Activated naive CD4-positive, alpha-beta T cell (primary cell): ENCODE measurements around the gene SV2B.

ENCODE experiments used
- DNase-seq, 4 experiments: peaks; one replicate each; lab custom pipeline; 2025; lab: John Stamatoyannopoulos, UW

The SV2B gene

DNA sequence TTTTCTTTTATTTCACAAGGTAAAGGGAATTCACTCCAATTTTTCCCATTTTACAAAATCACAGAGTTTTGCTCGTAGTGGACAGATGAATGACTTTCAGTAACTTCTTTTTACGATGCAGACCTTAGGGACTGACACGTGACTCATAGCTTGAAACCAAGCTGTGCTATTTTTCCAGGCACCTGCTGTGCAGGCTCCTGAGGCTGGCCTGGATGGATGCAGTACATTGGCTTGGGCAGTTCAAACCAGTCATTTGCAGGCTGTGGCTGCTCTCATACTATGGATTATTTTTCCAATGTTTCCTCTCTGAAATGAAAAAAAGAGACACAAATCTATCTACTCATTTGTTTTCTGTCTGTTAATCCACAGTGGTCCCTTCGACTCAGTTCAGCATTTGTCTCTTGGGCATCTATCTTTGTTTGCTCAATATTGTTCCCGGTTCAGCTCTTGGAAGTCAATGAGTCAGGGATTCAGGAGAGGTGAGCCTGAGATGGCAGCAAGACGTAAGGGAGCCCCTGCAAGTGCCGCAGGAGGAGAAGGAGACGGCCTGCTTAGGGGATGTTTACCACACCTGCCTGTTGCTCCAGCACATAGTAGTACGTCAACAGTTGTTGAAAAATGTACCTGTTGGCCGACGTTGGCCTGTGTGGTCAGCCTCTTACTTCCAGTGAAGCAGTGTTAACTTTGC, 92.8 kb downstream of the SV2B start:
- DNase-seq: no peak

DNA sequence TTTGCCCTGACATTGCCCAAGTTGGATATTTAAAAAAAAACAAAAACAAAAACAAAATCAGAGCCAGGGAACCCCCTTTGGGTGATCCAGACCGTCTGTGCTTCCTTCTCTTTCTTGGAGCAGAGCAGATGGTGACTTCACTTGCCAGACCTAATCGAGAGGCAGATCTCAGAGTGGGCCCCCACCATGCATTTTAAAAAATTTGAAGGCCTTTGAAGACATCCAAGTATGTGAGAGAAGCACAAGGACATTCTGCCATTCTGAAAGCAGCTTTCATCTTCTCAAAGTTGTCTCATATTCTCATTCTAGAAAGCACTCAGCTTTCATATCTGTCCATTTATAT, 93.3 kb downstream of the SV2B start:
- DNase-seq: no peak

- no peak for DNase-seq
Observed at GRCh38 chr15:91196127-91196526, 96.1 kb downstream of the SV2B start.

DNA sequence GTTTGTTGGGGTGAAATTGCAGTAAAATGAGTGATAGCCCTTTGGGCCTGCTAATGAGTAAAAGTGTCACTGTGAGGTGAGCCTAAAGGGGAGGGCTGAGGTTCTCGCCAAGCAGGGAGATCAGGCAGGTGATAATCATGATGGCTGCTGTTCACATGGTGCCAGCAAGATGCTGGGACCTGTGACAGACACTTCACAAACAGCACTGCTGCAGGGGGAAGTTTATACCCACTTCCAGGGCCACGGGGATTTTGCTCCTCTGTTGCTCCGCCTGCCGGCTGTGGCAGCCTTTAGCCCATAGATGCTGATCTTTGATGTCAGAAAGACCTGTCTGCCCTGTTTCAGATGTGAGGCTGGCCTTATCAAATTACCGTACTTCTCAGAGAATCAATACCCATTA, 96.7 kb downstream of the SV2B start:
- no peak for DNase-seq

DNA sequence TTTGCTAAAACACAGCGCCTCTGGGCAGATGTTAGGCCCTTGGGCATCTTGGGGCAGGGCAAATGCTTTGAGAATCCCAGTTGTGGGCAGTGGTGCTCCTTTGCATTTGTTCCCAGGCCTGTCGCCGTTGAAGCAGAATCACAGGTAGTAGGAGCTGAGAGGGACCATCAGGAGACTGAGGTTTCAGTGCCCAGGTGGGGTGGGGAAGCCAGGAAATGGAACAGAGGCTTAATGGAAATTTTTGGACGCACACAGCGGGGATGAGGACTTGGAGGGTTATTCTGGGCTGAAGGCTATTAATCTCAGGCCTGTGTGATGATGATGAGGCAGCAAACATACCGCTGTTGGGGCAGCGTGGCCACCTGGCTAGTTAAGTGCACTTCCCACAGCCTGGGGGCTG, 99.5 kb downstream of the SV2B start:
- DNase-seq: no peak

DNA sequence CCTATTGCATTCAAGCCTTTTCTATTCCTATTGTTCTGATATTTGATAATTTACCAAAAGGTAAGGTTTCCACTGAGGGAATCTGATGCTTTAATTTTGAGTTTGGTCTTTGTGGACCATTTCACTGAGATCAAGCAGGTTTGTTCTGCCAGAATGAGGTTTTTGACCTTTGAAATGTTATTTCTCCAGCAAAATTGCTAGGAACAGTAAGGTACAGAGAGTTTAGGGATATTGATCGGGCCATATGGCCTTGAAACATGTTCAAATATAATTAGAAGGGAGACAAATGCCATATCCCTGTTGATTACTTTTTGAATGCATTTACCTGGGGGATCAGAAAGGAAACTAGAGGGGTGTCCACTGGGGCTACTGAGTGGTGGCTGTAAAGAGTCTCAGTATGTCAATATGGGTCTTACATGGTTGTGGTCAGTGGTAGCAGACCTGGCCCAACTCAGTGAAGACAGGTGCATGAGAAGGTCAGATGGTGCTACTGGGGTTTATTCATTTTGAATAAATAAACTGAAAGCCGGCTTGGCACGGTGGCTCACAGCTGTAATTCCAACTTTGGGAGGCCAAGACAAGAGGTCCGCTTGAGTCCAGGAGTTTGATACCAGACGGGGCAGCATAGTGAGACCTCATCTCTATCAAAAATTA, 100.2 kb downstream of the SV2B start:
- DNase-seq: no peak

- no peak for DNase-seq
Observed at GRCh38 chr15:91202510-91203102, 102.5 kb downstream of the SV2B start.

DNA sequence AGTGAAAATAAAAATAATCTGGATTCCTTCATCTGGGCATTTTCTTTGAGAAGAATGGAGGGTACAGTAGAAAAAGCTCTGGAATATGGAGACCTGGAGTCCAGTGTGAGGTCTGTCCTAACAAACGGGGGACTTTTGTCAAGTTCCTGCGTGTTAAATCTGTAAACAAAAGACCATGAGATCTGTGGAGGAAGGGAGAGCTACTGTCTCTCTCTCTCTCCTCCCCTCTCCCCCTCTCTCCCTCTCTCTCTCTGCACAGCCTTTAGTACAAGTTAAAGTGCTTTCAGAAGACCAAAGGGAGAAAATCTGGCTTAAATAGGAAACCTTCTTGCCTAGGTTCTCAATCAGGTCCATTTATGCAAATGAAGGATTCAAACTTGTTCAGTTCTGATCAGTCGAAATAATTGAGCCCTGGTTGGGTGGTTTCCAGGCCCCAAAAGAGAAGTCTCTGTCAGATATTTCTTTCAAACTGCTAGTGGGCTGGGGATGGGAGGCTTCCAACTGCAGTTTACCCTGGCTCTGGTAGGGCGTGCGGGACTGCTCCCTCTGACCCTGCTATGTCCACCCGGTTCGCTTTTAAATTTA, 103.7 kb downstream of the SV2B start:
- no peak for DNase-seq

GRCh38 chr15:91208371-91208770, 108.3 kb downstream of the SV2B start:
- DNase-seq: no peak

DNA sequence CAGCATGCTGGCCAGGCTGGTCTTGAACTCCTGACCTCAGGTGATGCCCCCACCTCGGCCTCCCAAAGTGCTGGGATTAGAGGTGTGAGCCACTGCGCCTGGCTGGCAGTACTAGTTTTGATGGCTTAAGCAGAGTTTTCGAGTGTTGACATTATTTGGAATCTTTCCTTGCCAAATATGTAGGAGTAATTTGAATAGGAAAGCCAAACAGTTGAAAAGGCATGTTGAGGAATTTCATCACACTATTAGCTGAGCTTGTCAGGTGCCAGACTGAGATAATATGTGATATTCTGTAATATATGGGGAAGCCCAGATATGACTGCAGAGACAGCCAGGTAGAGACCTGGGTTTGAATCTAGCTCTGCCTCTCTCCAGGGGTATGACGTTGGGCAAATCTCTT, 109.3 kb downstream of the SV2B start:
- DNase-seq: no peak

- DNase-seq: no peak
Observed at GRCh38 chr15:91209726-91210125, 109.7 kb downstream of the SV2B start.

GRCh38 chr15:91214675-91215590, 114.9 kb downstream of the SV2B start:
- DNase-seq: no peak

GRCh38 chr15:91216000-91216399, 115.9 kb downstream of the SV2B start:
- DNase-seq: no peak

DNA sequence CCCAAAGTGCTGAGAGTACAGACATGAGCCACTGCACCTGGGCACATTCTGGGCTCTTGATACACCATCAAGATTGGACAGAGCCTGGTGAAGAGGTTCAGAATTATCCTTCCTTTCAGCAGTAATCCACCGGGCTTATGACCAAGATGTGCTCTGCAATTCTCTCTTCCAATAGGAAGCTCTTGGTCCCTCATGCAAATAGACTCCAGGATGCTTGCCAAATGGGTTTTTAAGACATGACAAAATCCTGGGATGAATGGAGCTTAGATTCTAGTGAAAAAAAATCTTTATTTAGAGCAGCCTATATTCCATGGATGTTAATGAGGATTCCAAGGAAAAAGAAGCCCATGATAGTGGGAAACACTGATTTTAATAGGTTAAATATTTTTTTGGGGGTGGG, 119.1 kb downstream of the SV2B start:
- no peak for DNase-seq

- DNase-seq: no peak
Observed at GRCh38 chr15:91222052-91222451, 122.0 kb downstream of the SV2B start.

GRCh38 chr15:91223863-91224262, 123.8 kb downstream of the SV2B start:
- no peak for DNase-seq

GRCh38 chr15:91224755-91225380, 124.8 kb downstream of the SV2B start:
- DNase-seq: no peak

DNA sequence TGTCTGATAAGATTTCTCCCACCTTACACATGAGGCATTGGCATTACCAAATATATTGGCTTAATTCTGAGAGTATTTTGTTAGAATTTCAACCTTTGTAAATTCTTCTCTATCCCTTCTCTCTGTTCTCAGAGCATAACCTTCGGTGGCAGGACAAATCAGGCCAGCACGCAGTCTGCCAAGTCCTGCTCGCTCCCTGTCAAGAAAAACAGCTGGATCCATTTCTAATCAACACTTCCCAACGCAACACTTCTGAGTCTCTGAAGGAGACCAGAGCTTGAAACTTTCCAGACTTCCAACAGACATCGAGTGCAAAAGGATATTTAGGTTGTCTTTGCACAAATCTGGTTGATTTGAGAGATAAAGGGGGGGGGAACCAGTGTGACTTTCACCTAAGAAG, 125.7 kb downstream of the SV2B start:
- no peak for DNase-seq

DNA sequence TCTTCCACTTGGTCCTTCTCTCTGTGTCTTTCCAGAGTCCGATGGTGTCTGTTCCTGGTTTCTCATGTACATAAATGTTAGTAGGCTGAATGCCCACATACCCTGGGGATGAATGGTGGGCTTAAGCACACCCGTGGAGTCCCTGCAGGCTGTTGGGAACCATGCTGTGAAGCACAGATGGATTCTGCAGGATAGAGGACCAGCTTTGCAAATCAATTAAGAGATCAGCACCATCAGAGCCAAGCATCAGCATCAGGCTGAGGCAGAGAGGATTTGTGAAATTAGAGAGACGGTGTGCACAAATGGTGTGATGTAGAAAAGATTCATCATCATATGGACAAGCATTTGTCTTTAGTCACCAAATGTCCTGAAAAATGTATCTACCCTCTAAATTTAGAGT, 127.1 kb downstream of the SV2B start:
- DNase-seq: no peak

- DNase-seq: no peak
Observed at GRCh38 chr15:91227766-91228165, 127.7 kb downstream of the SV2B start.

DNA sequence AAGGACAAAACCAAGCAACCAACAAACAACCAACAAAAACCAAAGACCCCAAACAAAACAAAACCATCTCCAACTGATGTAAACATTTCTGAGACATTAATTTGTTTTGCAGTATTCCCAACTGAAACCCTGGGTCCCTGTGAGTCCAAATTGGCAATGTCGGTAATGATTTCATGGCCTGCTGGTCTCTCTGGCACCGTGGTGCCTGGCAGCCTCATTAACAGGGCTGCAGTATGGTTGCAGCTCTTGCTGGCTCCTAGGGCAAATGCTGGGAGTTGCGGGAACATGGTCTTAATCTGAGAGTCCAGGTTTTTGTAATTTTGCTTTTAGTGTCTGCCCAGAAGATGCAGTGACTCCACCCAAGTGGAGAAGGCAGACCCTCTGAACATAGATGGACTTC, 128.3 kb downstream of the SV2B start:
- DNase-seq: no peak

- no peak for DNase-seq
Observed at GRCh38 chr15:91228890-91229289, 128.8 kb downstream of the SV2B start.
